ENCODE data around the gene ARID1A.

DNA sequence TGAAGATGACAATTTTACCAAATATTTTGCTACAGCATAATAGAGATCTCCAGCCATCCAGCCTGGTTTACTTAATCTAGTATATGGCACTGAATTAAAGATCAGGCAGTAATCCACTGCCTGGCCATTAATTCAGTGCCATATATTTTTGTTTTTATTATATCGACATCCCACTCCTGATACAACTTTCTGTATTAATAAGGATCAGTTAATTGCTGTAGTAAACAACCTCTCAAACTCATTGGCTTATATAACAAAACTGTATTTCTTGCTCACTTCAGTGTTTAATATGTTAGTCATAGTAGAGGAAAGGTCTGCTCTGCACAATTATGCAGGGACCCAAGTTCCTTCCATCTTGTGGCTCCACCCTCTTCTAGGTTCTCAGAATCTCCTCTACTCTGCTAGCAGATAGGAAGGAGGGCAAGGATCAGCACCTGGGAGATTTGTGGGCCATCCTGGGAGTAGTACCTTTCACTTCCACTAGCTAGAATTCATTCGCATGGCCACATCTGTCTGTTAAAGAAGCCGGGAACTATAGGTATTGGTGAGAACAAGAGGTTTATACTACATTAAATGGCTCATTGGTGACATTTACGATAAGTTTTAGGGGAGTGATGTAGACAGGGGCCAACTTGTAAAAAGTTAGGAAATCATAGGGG lies 127.1 kb downstream of the ARID1A start:
- TF ChIP-seq CTCF (IDR thresholded peaks at IDR 0.05) (no peak), POLR2A (IDR thresholded peaks at IDR 0.05) (no peak)
